Left ventricle myocardium inferior (tissue), 1 donor: Measurements from ENCODE around the gene HEXB. TPM values are rescaled to one million over a fixed set of nuclear protein-coding genes. Genes with fewer than 3 reads are reported as not detected.

Experiments used
- DNase-seq: peaks from one replicate; pipeline ENCODE4 v3.0.0-alpha.2; 2020
- H3K27ac ChIP-seq: fragments of 200-600 bp; replicated peaks from 2 replicates; pipeline ENCODE4 v1.8.0; 2021
- H3K27me3 ChIP-seq: fragments of 200-600 bp; 2 replicates; pipeline ENCODE4 v1.8.0; 2021; ENCODE audit warnings: low read depth
- H3K36me3 ChIP-seq: fragments of 200-600 bp; 2 replicates; pipeline ENCODE4 v1.8.0; 2021
- H3K4me1 ChIP-seq: fragments of 200-600 bp; 2 replicates; pipeline ENCODE4 v1.8.0; 2021
- H3K4me3 ChIP-seq: fragments of 200-600 bp; 2 replicates; pipeline ENCODE4 v1.8.0; 2021; ENCODE audit warnings: mild to moderate bottlenecking, moderate library complexity
- H3K9me3 ChIP-seq: fragments of 200-600 bp; replicated peaks from 2 replicates; pipeline ENCODE4 v1.8.0; 2021
- CTCF ChIP-seq: fragments of 200-600 bp; IDR thresholded peaks from 2 replicates; pipeline ENCODE4 v1.8.0; 2021; ENCODE audit warnings: antibody characterized with exemption, mild to moderate bottlenecking, borderline replicate concordance
- intact Hi-C: fragments of 100-400 bp; cut with micrococcal nuclease; formaldehyde crosslinking; loops from one replicate; pipeline ENCODE4 v1.11.0; 2022
- total RNA-seq: library from RNA; stranded (reverse); fragmentation: NEBNext Ultra II Directional; extraction: Animal tissue kit (Norgen Biotek cat#: 25700); gene quantifications from one replicate; pipeline ENCODE4 v1.2.1, GENCODE V29; 2021
- donor health status: DM: no; HTN: yes; CAD: no; lungs with severe emphysema.

HEXB gene
- total RNA-seq, 1 donor from 2014 or later = 138 TPM

- no peak for DNase-seq
- no peak overlapping the region for H3K27ac ChIP-seq
- no peaks in the 10 kb centered on the region for H3K27me3 ChIP-seq
- peaks cover 9% of the 10 kb centered on the region for H3K4me1 ChIP-seq
- no peaks in the 10 kb centered on the region for H3K36me3 ChIP-seq
- intact Hi-C loops = no loop called here
- H3K9me3 ChIP-seq = no peaks in the 10 kb centered on the region
- no peak for TF ChIP-seq CTCF
- no peak overlapping the region for H3K4me3 ChIP-seq
Measured at GRCh38 chr5:74655716-74656115, 29.3 kb upstream of the HEXB start.

- no peaks in the 10 kb centered on the region for H3K27me3 ChIP-seq
- H3K27ac ChIP-seq = no peak overlapping the region
- no peaks in the 10 kb centered on the region for H3K36me3 ChIP-seq
- H3K4me1 ChIP-seq = peaks cover 9% of the 10 kb centered on the region
- DNase-seq = no peak
- intact Hi-C loops = no loop called here
- no peak for TF ChIP-seq CTCF
- no peak overlapping the region for H3K4me3 ChIP-seq
- H3K9me3 ChIP-seq = no peaks in the 10 kb centered on the region
Measured at GRCh38 chr5:74657165-74657564, 27.9 kb upstream of the HEXB start.

- H3K9me3 ChIP-seq = no peaks in the 10 kb centered on the region
- H3K36me3 ChIP-seq = no peaks in the 10 kb centered on the region
- H3K4me3 ChIP-seq = no peak overlapping the region
- H3K27me3 ChIP-seq = no peaks in the 10 kb centered on the region
- no peak for TF ChIP-seq CTCF
- no peak overlapping the region for H3K27ac ChIP-seq
- peaks cover 9% of the 10 kb centered on the region for H3K4me1 ChIP-seq
- intact Hi-C loops = no loop called here
- no peak for DNase-seq
Measured at GRCh38 chr5:74659172-74659571, 25.9 kb upstream of the HEXB start.

- intact Hi-C loops = no loop called here
- Histone ChIP-seq H3K4me1 (peaks cover 14% of the 10 kb centered on the region), H3K9me3 (no peaks in the 10 kb centered on the region), H3K27ac (no peak overlapping the region), H3K4me3 (no peak overlapping the region), H3K36me3 (no peaks in the 10 kb centered on the region), H3K27me3 (no peaks in the 10 kb centered on the region)
- DNase-seq = no peak
- TF ChIP-seq CTCF = no peak
Measured at GRCh38 chr5:74660140-74660539, 24.9 kb upstream of the HEXB start.

- H3K36me3 ChIP-seq = no peaks in the 10 kb centered on the region
- DNase-seq = no peak
- peaks cover 14% of the 10 kb centered on the region for H3K4me1 ChIP-seq
- intact Hi-C loops = no loop called here
- no peak overlapping the region for H3K27ac ChIP-seq
- no peaks in the 10 kb centered on the region for H3K27me3 ChIP-seq
- no peaks in the 10 kb centered on the region for H3K9me3 ChIP-seq
- no peak for TF ChIP-seq CTCF
- no peak overlapping the region for H3K4me3 ChIP-seq
Measured at GRCh38 chr5:74660873-74661272, 24.2 kb upstream of the HEXB start.

GRCh38 chr5:74664551-74664950 is 20.5 kb upstream of the HEXB start:
- Histone ChIP-seq H3K27me3 (no peaks in the 10 kb centered on the region), H3K27ac (no peak overlapping the region), H3K4me3 (no peak overlapping the region), H3K9me3 (no peaks in the 10 kb centered on the region), H3K4me1 (peaks cover 6% of the 10 kb centered on the region), H3K36me3 (no peaks in the 10 kb centered on the region)
- intact Hi-C loops = no loop called here
- DNase-seq = no peak
- no peak for TF ChIP-seq CTCF
